Astrocyte (in vitro differentiated cells and primary cell): ENCODE results near the gene DAO. TPM values are rescaled to one million over a fixed set of nuclear protein-coding genes. Genes with fewer than 3 reads are reported as not detected.

ENCODE experiments used
- DNase-seq: peaks from one replicate; pipeline ENCODE4 v3.0.0-alpha.2; 2010; ENCODE audit warnings: low read depth
- FAIRE-seq: peaks from 2 replicates; lab custom pipeline; 2011; peaks lifted over from hg19 to GRCh38; lab: Jason Lieb, UNC
- H2AFZ ChIP-seq: 2 replicates; pipeline ENCODE4 v1.6.0; 2012; ENCODE audit warnings: low read depth, low read length, inconsistent platforms
- H3K27ac ChIP-seq: 2 replicates; pipeline ENCODE4 v1.5.1; 2011; ENCODE audit warnings: low read depth, low read length, inconsistent platforms
- H3K27me3 ChIP-seq: 2 replicates; pipeline ENCODE4 v1.6.0; 2011; ENCODE audit warnings: low read length, inconsistent platforms; ENCODE audit not compliant: insufficient read depth
- H3K36me3 ChIP-seq: 2 replicates; pipeline ENCODE4 v1.5.1; 2011; ENCODE audit warnings: low read length, inconsistent platforms; ENCODE audit not compliant: insufficient read depth
- H3K4me1 ChIP-seq: 2 replicates; pipeline ENCODE4 v1.5.1; 2011; ENCODE audit warnings: low read length, inconsistent platforms; ENCODE audit not compliant: insufficient read depth
- H3K4me2 ChIP-seq: 2 replicates; pipeline ENCODE4 v1.6.0; 2012; ENCODE audit warnings: low read length, inconsistent platforms
- H3K4me3 ChIP-seq: 2 replicates; pipeline ENCODE4 v1.5.1; 2011; ENCODE audit warnings: low read depth, mild to moderate bottlenecking, low read length, inconsistent platforms; ENCODE audit not compliant: insufficient read depth
- H3K79me2 ChIP-seq: 2 replicates; pipeline ENCODE4 v1.6.0; 2012; ENCODE audit warnings: mild to moderate bottlenecking, low read length, inconsistent platforms; ENCODE audit not compliant: insufficient read depth
- H3K9ac ChIP-seq: 2 replicates; pipeline ENCODE4 v1.6.0; 2012; ENCODE audit warnings: mild to moderate bottlenecking, low read length, inconsistent platforms
- H3K9me3 ChIP-seq: 2 replicates; pipeline ENCODE4 v1.5.1; 2012; ENCODE audit warnings: low read depth, mild to moderate bottlenecking, low read length, inconsistent platforms; ENCODE audit not compliant: insufficient read depth
- H4K20me1 ChIP-seq: 2 replicates; pipeline ENCODE4 v1.6.0; 2012; ENCODE audit warnings: low read length, inconsistent platforms; ENCODE audit not compliant: insufficient read depth
- H3K27ac Mint-ChIP-seq: one replicate; pipeline ENCODE4 v1.8.0; 2021; ENCODE audit warnings: mild to moderate bottlenecking, mixed read lengths; ENCODE audit not compliant: unreplicated experiment
- H3K27me3 Mint-ChIP-seq: one replicate; pipeline ENCODE4 v1.8.0; 2021; ENCODE audit warnings: low read depth, mixed read lengths; ENCODE audit not compliant: unreplicated experiment
- H3K36me3 Mint-ChIP-seq: one replicate; pipeline ENCODE4 v1.8.0; 2021; ENCODE audit warnings: low read depth, mixed read lengths; ENCODE audit not compliant: unreplicated experiment
- H3K4me1 Mint-ChIP-seq: one replicate; pipeline ENCODE4 v1.8.0; 2021; ENCODE audit warnings: low read depth, mixed read lengths; ENCODE audit not compliant: unreplicated experiment
- H3K4me3 Mint-ChIP-seq: one replicate; pipeline ENCODE4 v1.8.0; 2021; ENCODE audit warnings: mild to moderate bottlenecking, moderate library complexity, mixed read lengths; ENCODE audit not compliant: unreplicated experiment
- H3K9me3 Mint-ChIP-seq: one replicate; pipeline ENCODE4 v1.8.0; 2021; ENCODE audit warnings: mild to moderate bottlenecking, mixed read lengths; ENCODE audit not compliant: unreplicated experiment
- EZH2 ChIP-seq: IDR thresholded peaks from 2 replicates; pipeline ENCODE4 v1.6.1; 2012; ENCODE audit warnings: mild to moderate bottlenecking, low read length, inconsistent platforms; ENCODE audit not compliant: insufficient read depth
- total RNA-seq: library from RNA; stranded (reverse); gene quantifications from 2 replicates; pipeline ENCODE4 v1.2.1, GENCODE V29; 2021
- TF ChIP-seq, protein P1 (sequence below): IDR thresholded peaks from 2 replicates; pipeline ENCODE4 v1.5.1; 2011; ENCODE audit warnings: low read depth, mild to moderate bottlenecking, inconsistent platforms, low read length, moderate library complexity; ENCODE audit not compliant: insufficient read depth

Gene DAO
- total RNA-seq, 1 donor from 2014 or later: not detected

DNA sequence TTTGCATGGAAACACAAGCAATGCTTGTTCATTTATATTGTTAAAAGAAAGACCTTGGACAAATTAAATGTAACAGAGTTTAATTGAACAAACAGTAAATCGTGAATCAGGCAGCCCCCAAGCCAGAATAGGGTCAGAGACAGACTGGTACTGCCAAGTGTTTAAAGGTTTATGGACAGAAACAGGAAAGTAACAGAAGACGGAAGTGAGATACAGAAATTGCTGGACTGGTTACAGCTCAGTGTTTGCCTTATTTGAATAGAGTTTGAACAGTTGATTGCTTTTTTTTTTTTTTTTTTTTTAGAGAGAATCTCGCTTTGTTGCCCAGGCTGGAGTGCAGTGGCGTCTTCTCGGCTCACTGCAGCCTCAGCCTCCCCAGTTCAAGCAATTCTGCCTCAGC, 50.3 kb downstream of the DAO start:
- H3K27me3 Mint-ChIP-seq: peaks cover 7% of the 10 kb centered on the region
- Histone ChIP-seq H3K36me3 (no peaks in the 10 kb centered on the region), H3K9me3 (no peaks in the 10 kb centered on the region), H3K4me3 (no peak overlapping the region), H3K27me3 (peaks cover 3% of the 10 kb centered on the region), H2AFZ (no peak overlapping the region), H3K9ac (no peak overlapping the region), H3K4me2 (no peak overlapping the region), H4K20me1 (no peaks in the 10 kb centered on the region), H3K79me2 (no peaks in the 10 kb centered on the region), H3K27ac (no peak overlapping the region), H3K4me1 (no peaks in the 10 kb centered on the region)
- FAIRE-seq: no peak
- H3K27ac Mint-ChIP-seq: no peak overlapping the region
- peaks cover 5% of the 10 kb centered on the region for H3K9me3 Mint-ChIP-seq
- H3K36me3 Mint-ChIP-seq: peaks cover 1% of the 10 kb centered on the region
- H3K4me3 Mint-ChIP-seq: no peak overlapping the region
- no peak for DNase-seq
- TF ChIP-seq, protein P1, sequence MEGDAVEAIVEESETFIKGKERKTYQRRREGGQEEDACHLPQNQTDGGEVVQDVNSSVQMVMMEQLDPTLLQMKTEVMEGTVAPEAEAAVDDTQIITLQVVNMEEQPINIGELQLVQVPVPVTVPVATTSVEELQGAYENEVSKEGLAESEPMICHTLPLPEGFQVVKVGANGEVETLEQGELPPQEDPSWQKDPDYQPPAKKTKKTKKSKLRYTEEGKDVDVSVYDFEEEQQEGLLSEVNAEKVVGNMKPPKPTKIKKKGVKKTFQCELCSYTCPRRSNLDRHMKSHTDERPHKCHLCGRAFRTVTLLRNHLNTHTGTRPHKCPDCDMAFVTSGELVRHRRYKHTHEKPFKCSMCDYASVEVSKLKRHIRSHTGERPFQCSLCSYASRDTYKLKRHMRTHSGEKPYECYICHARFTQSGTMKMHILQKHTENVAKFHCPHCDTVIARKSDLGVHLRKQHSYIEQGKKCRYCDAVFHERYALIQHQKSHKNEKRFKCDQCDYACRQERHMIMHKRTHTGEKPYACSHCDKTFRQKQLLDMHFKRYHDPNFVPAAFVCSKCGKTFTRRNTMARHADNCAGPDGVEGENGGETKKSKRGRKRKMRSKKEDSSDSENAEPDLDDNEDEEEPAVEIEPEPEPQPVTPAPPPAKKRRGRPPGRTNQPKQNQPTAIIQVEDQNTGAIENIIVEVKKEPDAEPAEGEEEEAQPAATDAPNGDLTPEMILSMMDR: no peak
- TF ChIP-seq EZH2: no peak
- H3K4me1 Mint-ChIP-seq: no peaks in the 10 kb centered on the region

DNA sequence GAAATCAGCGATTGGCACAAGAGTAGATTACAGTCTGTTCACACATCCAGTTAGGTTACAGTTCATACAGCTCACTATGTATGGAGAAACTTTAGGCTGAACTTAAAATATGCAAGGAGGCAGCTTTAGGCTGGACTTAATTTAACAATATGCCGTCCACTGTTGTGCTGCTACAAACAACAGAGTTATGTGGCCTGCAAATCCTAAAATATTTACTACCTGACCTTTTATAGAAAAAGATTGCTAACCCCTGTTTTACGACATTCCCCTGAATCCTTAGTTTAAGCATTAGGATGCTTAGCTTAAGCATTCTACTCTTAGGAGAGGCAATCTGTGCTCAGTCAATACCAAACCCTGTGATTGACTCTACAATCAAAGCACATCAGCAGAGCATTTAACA, 50.9 kb downstream of the DAO start:
- Histone ChIP-seq H3K9ac (no peak overlapping the region), H2AFZ (no peak overlapping the region), H3K36me3 (no peaks in the 10 kb centered on the region), H3K4me3 (no peak overlapping the region), H3K4me1 (no peaks in the 10 kb centered on the region), H3K9me3 (no peaks in the 10 kb centered on the region), H3K27me3 (peaks cover 3% of the 10 kb centered on the region), H3K79me2 (no peaks in the 10 kb centered on the region), H4K20me1 (no peaks in the 10 kb centered on the region), H3K27ac (no peak overlapping the region), H3K4me2 (no peak overlapping the region)
- no peak for DNase-seq
- Mint-ChIP-seq H3K36me3 (no peaks in the 10 kb centered on the region), H3K9me3 (no peaks in the 10 kb centered on the region), H3K27ac (no peak overlapping the region), H3K4me3 (no peak overlapping the region), H3K4me1 (no peaks in the 10 kb centered on the region), H3K27me3 (peaks cover 9% of the 10 kb centered on the region)
- TF ChIP-seq, protein P1: no peak
- TF ChIP-seq EZH2: no peak
- FAIRE-seq: no peak

DNA sequence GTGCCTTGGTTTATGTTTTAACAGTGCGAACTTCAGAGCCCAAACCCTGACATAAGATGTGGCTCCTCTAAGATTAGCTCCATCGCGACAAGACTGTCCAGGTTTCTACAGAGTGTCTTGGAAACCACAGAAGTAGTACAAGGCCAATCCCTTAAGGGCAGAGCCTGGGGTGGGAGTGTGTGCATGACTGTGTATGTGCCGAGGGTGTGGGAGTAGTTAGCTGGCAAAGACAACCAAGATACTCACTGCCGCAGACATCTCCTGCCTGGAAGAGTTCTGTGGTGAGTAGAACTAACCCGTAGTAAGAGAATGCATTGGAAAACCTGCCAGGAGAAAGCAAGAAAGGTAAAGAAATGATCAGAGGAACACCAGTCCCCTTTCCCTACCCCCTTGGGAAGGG, 54.1 kb downstream of the DAO start:
- Histone ChIP-seq H4K20me1 (no peaks in the 10 kb centered on the region), H3K27ac (no peak overlapping the region), H3K4me3 (no peak overlapping the region), H2AFZ (no peak overlapping the region), H3K4me2 (no peak overlapping the region), H3K9ac (no peak overlapping the region), H3K4me1 (no peaks in the 10 kb centered on the region), H3K27me3 (peaks cover 7% of the 10 kb centered on the region), H3K9me3 (no peaks in the 10 kb centered on the region), H3K36me3 (no peaks in the 10 kb centered on the region), H3K79me2 (no peaks in the 10 kb centered on the region)
- DNase-seq: no peak
- no peak overlapping the region for H3K4me3 Mint-ChIP-seq
- H3K27me3 Mint-ChIP-seq: peaks cover 23% of the 10 kb centered on the region
- TF ChIP-seq EZH2: no peak
- TF ChIP-seq, protein P1: no peak
- no peak overlapping the region for H3K27ac Mint-ChIP-seq
- H3K4me1 Mint-ChIP-seq: no peaks in the 10 kb centered on the region
- FAIRE-seq: no peak
- H3K36me3 Mint-ChIP-seq: no peaks in the 10 kb centered on the region
- H3K9me3 Mint-ChIP-seq: no peaks in the 10 kb centered on the region
